Endothelial cell (in vitro differentiated cells): ENCODE data around the gene TMEM221. TPM values are rescaled to one million over a fixed set of nuclear protein-coding genes. Genes with fewer than 3 reads are reported as not detected.

Experiments used
- DNase-seq: peaks from one replicate; pipeline ENCODE4 v3.0.0; 2021; ENCODE audit warnings: low spot score
- H3K27ac Mint-ChIP-seq: one replicate; pipeline ENCODE4 v1.8.0; 2021; ENCODE audit warnings: mixed read lengths, inconsistent platforms; ENCODE audit not compliant: unreplicated experiment
- H3K27me3 Mint-ChIP-seq: one replicate; pipeline ENCODE4 v1.8.0; 2021; ENCODE audit warnings: mild to moderate bottlenecking, moderate library complexity, mixed read lengths, inconsistent platforms; ENCODE audit not compliant: unreplicated experiment
- H3K36me3 Mint-ChIP-seq: one replicate; pipeline ENCODE4 v1.8.0; 2021; ENCODE audit warnings: mild to moderate bottlenecking, low read depth, mixed read lengths, inconsistent platforms; ENCODE audit not compliant: unreplicated experiment
- H3K4me1 Mint-ChIP-seq: one replicate; pipeline ENCODE4 v1.8.0; 2021; ENCODE audit warnings: mild to moderate bottlenecking, mixed read lengths, inconsistent platforms; ENCODE audit not compliant: unreplicated experiment
- H3K4me3 Mint-ChIP-seq: one replicate; pipeline ENCODE4 v1.8.0; 2021; ENCODE audit warnings: mild to moderate bottlenecking, mixed read lengths, inconsistent platforms; ENCODE audit not compliant: unreplicated experiment
- H3K9me3 Mint-ChIP-seq: one replicate; pipeline ENCODE4 v1.8.0; 2021; ENCODE audit warnings: mixed read lengths, inconsistent platforms; ENCODE audit not compliant: unreplicated experiment
- total RNA-seq: library from RNA; stranded (reverse); fragmentation: NEBNext Ultra II Directional; extraction: Animal tissue kit (Norgen Biotek cat#: 25700); gene quantifications from one replicate; pipeline ENCODE4 v1.2.1, GENCODE V29; 2021; ENCODE audit not compliant: unreplicated experiment
- TF ChIP-seq, protein P1 (sequence below): fragments of 200-600 bp; sonication (generic); IDR thresholded peaks from one replicate; pipeline ENCODE4 v1.5.0; 2021; ENCODE audit warnings: antibody characterized with exemption; ENCODE audit not compliant: unreplicated experiment

Gene TMEM221
- total RNA-seq, 1 donor from 2014 or later = 1.4 TPM

DNA sequence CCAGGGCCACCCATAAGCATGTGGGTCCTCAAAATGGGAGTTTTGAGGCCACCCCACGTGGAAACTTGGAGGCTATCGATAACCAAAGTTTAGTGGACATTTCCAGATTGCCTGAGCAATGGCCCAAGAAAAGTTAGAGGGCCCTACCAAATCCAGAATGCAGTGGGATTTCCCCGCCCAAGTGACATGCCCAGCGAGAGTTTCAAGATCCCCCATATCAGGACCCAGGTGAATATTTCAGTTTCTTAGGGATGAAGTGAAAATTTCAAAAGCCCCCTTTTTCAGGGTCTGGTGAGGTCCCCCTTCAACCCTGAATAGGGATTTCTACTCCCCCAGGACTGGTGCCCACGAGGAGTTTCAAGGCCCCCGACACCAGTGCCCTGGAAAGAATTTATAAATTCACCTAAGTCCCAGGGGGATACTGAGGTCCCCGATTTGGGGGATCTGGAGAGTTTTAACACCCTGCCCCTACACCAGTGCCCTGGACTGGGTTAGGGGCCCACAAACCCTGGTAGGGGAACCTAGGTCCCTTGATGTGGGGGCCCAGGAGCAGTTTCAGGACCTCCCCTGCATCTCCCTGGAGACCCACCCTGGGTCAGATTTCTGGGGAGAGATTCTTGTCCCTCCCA is 43.7 kb downstream of the TMEM221 start:
- H3K4me3 Mint-ChIP-seq = peak overlapping the region; percentile 88
- H3K27me3 Mint-ChIP-seq = peaks cover 9% of the 10 kb centered on the region
- TF ChIP-seq, protein P1, sequence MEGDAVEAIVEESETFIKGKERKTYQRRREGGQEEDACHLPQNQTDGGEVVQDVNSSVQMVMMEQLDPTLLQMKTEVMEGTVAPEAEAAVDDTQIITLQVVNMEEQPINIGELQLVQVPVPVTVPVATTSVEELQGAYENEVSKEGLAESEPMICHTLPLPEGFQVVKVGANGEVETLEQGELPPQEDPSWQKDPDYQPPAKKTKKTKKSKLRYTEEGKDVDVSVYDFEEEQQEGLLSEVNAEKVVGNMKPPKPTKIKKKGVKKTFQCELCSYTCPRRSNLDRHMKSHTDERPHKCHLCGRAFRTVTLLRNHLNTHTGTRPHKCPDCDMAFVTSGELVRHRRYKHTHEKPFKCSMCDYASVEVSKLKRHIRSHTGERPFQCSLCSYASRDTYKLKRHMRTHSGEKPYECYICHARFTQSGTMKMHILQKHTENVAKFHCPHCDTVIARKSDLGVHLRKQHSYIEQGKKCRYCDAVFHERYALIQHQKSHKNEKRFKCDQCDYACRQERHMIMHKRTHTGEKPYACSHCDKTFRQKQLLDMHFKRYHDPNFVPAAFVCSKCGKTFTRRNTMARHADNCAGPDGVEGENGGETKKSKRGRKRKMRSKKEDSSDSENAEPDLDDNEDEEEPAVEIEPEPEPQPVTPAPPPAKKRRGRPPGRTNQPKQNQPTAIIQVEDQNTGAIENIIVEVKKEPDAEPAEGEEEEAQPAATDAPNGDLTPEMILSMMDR = no peak
- H3K36me3 Mint-ChIP-seq = peaks cover 4% of the 10 kb centered on the region
- H3K27ac Mint-ChIP-seq = peak overlapping the region; percentile 72
- DNase-seq = no peak
- peaks cover 35% of the 10 kb centered on the region for H3K4me1 Mint-ChIP-seq
- H3K9me3 Mint-ChIP-seq = no peaks in the 10 kb centered on the region

DNA sequence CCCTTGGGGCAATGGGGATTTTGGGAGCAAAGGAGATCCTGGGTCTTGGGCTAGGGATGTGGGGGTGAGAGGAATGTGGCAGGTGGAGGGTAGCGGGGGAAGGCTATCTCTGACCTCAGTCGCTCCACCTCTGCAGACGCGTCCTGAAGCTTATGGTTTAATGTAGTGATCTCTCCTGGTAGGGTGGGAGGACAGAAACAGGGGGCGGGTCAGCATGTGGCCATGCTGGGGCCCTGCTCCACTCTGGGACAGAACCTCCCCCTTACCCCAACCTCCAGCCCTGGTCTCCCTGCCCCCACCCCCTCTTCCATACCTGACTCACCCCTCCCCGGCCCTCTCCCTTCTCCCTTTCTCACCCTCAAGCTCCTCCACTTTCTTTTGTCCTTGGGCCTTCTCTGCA is 44.5 kb downstream of the TMEM221 start:
- H3K4me3 Mint-ChIP-seq = peak overlapping the region; percentile 88
- TF ChIP-seq, protein P1 = no peak
- peaks cover 4% of the 10 kb centered on the region for H3K36me3 Mint-ChIP-seq
- H3K9me3 Mint-ChIP-seq = no peaks in the 10 kb centered on the region
- H3K4me1 Mint-ChIP-seq = peaks cover 35% of the 10 kb centered on the region
- no peak for DNase-seq
- H3K27me3 Mint-ChIP-seq = peaks cover 9% of the 10 kb centered on the region
- H3K27ac Mint-ChIP-seq = peak overlapping the region; percentile 48

DNA sequence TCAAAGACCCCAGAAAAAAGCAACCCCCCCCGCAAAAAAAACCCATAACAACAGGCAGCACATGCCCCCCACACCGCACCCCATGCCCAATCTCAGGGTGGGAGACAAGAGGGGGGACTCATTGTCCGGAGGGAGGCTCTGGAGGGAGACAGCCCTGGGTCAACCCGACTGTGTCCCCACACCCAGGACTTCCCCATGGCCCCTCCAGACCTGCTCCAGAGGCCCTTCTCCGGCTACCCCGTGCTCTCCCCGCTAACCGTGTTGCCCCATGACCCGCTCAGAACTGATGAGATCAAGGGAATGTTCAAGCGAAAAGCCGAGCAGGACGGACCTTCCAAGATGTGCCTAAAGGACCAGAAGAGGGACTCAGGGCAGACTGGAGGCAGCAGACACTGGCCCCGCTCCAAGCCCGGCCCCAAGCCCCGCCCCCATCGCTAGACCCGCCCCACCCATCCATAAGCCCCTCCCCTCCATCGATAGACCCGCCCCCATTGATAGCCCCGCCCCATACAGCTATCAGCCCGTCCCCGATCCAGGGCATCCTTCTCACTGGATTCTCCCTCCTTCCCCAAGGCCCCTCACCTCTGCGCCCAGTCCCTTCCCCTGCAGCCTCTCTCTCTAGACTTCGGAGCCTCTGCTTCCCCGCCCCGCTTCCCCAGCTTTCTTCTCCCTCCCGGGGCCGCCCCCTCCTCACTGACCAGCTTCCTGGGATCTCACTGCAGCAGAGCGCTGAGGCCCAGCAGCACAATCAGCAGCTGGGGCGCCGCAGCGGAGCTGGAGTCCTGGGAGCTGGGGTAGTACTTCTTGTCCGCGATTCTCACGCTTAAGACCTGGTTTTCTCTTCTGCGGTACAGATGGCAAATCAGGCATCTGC is 45.2 kb downstream of the TMEM221 start:
- Mint-ChIP-seq H3K27me3 (peaks cover 9% of the 10 kb centered on the region), H3K4me1 (peaks cover 38% of the 10 kb centered on the region), H3K36me3 (peaks cover 4% of the 10 kb centered on the region), H3K4me3 (peak overlapping the region; percentile 88), H3K9me3 (no peaks in the 10 kb centered on the region), H3K27ac (no peak overlapping the region)
- DNase-seq = peak; percentile 67
- TF ChIP-seq, protein P1 = no peak

DNA sequence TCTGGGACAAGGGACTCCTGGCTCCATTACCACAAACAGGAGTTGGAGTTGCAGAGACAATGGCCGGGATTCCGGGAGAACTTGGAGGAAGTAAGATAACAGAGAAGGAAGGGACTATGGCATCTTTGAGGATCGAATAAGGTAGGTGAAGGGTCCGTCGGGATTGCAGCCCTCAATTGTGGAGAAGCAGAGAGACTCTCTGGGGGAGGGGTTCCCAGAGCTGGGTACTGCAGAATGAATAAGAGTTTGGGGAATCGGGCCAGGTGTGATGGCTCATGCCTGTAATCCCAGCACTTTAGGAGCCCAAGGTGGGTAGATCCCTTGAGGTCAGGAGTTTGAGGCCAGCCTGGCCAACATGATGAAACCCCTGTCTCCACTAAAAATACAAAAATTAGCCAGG is 46.8 kb downstream of the TMEM221 start:
- H3K4me3 Mint-ChIP-seq = peak overlapping the region; percentile 50

More for the DNA sequence above, 46.8 kb downstream of the TMEM221 start:
- Mint-ChIP-seq H3K4me1 (peaks cover 33% of the 10 kb centered on the region), H3K9me3 (no peaks in the 10 kb centered on the region), H3K27ac (peak overlapping the region; percentile 95), H3K27me3 (peaks cover 9% of the 10 kb centered on the region), H3K36me3 (peaks cover 4% of the 10 kb centered on the region)
- TF ChIP-seq, protein P1 = no peak
- DNase-seq = peak; percentile 41
